ENCODE data around the gene SLC23A1.

- TF ChIP-seq CTCF (IDR thresholded peaks at IDR 0.05), result no peak
- TF ChIP-seq POLR2A (IDR thresholded peaks at IDR 0.05), result no peak
Observed at GRCh38 chr5:139378941-139379361, 4.1 kb downstream of the SLC23A1 start.

Data from esophagus squamous epithelium (tissue), 4 donors.